GM10847 (cell line): ENCODE results near the gene PRDM1.

Source experiments
- POLR2A ChIP-seq: IDR thresholded peaks from 2 replicates; pipeline ENCODE4 v1.6.1; 2011; ENCODE audit not compliant: insufficient read length; ENCODE audit errors: extremely low read depth

PRDM1 gene

DNA sequence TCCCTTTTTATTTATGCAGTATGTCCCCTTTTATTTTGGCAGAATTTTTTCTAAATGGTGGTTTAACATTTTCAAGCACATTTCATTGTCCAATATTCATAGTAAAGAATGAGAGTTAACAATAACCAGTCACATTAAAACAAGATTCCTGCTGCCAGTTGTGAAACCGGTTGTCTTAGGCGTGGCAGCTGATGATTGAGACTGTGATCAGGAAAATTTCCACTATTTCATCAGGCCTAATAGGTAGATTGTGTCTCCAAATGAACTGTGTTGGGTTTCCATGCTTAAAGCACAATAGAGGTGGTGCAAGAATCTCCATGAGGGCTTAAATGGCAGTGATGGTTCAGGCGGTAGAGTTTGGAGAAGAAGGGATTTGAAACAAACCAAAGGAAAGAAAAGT lies 15.3 kb downstream of the PRDM1 start:
- no peak for TF ChIP-seq POLR2A

DNA sequence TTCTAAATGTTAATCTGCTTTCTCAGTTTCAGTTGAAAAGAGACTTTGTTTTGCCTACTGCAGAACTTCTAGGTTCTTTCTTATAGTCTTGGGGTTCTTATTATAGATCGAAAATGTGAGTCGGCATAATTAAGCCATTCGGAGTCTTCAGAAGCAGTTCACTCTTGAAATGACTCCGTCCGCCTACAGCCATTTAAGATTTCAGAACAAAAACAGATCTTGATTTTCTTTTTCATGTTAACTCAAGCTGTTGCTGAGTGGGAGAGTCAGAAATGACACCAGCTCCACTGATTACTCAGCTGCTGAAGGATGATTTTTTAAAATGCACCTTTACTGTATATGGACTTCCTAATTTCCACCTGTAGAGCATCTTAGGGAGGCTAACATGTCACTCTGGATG lies 15.9 kb downstream of the PRDM1 start:
- TF ChIP-seq POLR2A: no peak

DNA sequence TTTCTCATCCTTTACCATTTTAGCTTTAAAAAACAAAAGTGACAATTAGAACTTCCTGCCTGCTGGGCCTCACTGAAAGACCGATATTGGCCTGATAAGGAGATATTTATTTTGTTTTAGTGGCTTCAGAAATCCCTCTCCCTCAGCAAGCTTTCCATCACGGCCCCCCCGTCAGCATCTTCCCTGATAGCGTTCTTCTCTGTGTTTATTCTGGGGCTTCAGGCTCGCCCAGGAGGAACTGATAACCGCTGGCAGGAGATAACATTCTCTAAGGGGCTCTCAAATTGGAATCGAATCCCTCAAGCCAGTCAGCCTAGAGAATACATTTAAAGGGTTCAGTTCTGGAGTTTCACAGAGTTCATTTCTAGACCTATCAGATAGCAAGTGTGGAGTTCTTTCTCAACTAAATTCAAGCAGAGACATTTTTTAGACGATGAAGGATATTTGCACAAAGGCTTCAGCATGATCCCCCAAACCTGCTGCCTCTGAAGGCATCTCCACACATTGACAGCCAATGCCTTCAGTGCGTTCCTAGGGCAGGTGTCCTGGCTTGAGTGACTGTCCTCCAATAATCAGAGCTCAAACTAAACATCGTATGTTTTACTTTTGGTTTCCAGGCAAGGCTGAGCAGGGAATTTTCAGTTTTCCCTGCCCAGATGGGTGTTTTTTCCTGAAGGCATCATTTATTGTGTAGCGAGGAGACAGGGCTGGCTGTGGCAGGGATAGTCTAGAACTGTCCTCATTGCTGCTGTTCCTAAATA lies 17.0 kb downstream of the PRDM1 start:
- no peak for TF ChIP-seq POLR2A

DNA sequence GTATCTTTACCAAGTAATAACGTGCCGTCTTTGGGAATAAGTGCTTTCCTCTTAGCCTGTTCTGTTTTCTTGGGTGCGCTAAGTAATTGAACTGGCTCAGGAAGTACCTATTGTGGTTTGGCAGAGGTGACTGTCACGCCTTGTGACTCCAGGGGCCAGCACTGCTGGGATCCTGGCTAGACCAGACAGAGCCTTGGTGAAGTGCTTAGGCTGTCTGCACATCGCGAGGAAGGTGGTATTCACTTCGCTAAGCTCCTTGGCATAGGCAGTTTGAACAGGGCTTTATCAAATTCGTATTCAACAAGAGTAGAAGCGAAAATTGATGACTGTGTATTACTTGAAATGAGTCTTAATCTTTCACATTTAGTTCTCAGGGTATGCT lies 17.6 kb downstream of the PRDM1 start:
- TF ChIP-seq POLR2A: no peak

DNA sequence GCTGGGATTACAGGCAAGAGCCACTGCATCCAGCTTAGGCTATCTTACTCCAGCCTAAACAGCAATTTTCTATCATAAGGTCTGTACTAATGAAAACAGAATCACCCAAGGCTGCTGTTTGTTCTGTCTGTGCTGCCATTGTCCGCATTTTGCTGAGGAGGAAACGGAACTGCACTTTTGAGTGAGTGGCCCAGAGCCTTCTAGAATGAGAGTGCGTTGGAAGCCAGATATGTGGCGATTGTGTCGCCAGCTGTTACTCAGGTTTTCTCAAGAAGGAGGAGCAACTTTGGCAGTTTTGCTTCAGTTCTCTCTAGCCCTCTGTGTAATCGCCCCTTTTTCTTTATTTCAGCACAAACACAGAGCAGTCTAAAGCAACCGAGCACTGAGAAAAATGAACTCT lies 18.3 kb downstream of the PRDM1 start:
- no peak for TF ChIP-seq POLR2A

DNA sequence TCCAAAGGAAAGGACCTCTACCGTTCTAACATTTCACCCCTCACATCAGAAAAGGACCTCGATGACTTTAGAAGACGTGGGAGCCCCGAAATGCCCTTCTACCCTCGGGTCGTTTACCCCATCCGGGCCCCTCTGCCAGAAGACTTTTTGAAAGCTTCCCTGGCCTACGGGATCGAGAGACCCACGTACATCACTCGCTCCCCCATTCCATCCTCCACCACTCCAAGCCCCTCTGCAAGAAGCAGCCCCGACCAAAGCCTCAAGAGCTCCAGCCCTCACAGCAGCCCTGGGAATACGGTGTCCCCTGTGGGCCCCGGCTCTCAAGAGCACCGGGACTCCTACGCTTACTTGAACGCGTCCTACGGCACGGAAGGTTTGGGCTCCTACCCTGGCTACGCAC lies 18.8 kb downstream of the PRDM1 start:
- no peak for TF ChIP-seq POLR2A

DNA sequence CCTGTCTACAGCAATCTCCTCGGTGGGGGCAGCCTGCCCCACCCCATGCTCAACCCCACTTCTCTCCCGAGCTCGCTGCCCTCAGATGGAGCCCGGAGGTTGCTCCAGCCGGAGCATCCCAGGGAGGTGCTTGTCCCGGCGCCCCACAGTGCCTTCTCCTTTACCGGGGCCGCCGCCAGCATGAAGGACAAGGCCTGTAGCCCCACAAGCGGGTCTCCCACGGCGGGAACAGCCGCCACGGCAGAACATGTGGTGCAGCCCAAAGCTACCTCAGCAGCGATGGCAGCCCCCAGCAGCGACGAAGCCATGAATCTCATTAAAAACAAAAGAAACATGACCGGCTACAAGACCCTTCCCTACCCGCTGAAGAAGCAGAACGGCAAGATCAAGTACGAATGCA lies 19.4 kb downstream of the PRDM1 start:
- TF ChIP-seq POLR2A: no peak

DNA sequence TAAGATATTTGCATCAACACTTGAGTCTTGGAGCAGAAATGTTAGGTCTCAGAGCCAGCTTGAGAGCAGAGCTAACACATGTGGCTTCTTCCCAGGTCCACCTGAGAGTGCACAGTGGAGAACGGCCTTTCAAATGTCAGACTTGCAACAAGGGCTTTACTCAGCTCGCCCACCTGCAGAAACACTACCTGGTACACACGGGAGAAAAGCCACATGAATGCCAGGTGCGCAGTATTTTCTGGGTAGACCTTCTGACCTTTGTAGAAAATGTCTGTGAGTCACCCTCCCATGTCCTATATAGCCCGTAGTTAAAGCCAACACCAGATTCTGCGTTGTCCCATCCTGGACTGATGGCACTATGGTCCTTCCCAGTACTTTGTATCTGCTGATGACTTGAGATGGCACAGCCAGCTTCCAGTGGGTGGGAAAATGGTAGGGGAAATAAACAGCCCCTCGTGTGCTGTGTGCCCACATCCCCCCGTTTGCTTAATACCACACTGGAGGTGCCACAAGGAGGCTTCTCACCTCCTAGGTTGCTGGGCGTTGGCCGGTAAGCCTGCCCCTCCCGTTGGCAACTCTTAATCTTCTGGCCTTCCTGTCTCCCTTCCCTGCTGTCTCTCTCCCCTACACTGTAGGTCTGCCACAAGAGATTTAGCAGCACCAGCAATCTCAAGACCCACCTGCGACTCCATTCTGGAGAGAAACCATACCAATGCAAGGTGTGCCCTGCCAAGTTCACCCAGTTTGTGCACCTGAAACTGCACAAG lies 20.3 kb downstream of the PRDM1 start:
- TF ChIP-seq POLR2A: no peak

DNA sequence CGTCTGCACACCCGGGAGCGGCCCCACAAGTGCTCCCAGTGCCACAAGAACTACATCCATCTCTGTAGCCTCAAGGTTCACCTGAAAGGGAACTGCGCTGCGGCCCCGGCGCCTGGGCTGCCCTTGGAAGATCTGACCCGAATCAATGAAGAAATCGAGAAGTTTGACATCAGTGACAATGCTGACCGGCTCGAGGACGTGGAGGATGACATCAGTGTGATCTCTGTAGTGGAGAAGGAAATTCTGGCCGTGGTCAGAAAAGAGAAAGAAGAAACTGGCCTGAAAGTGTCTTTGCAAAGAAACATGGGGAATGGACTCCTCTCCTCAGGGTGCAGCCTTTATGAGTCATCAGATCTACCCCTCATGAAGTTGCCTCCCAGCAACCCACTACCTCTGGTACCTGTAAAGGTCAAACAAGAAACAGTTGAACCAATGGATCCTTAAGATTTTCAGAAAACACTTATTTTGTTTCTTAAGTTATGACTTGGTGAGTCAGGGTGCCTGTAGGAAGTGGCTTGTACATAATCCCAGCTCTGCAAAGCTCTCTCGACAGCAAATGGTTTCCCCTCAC lies 21.0 kb downstream of the PRDM1 start:
- TF ChIP-seq POLR2A: no peak

DNA sequence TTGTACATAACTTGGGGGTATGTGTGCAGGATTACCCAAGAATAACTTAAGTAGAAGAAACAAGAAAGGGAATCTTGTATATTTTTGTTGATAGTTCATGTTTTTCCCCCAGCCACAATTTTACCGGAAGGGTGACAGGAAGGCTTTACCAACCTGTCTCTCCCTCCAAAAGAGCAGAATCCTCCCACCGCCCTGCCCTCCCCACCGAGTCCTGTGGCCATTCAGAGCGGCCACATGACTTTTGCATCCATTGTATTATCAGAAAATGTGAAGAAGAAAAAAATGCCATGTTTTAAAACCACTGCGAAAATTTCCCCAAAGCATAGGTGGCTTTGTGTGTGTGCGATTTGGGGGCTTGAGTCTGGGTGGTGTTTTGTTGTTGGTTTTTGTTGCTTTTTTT lies 22.0 kb downstream of the PRDM1 start:
- TF ChIP-seq POLR2A: no peak

DNA sequence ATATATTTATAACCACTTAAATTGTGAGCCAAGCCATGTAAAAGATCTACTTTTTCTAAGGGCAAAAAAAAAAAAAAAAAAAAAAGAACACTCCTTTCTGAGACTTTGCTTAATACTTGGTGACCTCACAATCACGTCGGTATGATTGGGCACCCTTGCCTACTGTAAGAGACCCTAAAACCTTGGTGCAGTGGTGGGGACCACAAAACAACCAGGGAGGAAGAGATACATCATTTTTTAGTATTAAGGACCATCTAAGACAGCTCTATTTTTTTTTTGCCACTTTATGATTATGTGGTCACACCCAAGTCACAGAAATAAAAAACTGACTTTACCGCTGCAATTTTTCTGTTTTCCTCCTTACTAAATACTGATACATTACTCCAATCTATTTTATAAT lies 22.9 kb downstream of the PRDM1 start:
- no peak for TF ChIP-seq POLR2A

DNA sequence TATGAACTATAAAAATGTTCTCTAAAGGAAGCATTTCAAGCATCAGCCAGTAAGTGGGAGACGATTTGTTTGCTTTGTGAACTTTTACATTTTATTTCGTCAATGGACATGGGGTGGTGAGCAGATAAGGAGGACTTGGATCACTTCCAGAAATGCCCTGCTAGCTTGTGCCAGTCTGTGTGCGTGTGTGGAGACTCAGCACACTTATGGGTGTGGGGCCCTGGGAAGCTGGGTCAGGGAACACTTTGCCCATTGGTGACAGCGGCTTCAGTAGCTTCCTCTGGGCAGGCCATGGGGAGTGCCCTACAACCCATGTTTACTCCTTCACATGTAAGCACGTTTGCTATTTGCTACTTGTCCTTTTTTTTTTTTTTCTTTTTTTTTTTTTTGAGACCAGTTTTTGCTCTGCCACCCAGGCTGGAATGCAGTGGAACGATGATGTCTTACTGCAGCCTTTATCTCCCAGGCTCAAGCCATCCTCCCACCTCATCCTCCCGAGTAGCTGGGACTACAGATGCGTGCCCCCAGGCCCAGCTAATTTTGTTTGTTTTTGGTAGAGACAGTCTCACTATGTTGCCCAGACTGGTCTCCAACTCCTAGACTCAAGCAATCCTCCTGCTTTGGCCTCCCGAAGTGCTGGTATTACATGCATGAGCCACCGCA lies 24.2 kb downstream of the PRDM1 start:
- TF ChIP-seq POLR2A: no peak

DNA sequence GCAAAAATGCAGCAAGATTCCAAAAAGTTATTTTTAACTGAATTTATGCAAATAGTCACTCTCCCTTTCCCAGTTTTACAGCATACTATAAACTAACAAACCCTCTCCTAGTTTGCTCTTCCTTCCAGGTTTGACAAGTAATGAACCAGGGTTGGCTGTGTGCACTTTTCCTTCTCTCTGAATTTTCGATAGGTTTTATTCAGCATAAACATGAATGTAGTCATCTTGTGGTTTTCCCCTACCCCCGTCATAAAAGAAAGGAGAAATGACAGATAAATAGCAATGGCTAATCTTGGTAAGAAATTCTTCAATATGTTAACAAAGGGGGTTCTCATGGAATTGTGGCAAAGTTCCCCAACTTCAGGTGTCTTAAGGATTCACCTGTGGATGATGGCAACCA lies 26.3 kb downstream of the PRDM1 start:
- no peak for TF ChIP-seq POLR2A

DNA sequence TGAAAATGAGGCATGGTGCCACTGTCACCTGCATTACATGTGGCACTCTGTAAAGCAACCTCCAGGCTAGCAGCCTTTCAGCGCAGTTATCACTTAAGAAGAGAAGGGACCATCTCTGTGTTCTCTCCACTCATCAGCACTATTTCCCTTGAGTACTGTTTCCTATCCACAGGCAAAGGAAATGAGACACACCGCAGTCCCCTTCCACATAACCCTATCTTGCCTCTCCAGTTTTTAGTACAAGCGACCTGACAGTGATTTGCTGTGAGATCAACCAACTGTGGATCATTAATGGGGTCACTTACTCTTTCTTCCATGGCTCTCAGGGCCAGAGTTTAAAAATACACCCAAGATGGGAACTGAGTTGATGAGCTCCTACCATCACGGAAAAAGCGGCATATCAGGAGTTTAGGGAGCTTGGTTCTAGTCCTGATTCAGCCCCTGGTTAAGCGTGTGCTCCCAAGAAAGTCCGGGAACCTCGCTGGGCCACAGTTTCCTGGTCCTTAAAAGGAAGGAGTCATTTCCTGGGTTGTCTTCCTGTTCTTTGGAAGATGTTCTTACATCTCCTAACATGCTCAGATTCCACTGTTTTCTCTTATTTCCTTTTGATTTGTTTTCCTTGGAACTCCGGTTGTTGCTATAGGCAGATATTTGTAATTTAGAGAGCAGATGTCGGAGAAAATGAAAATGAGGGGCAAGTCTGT lies 27.3 kb downstream of the PRDM1 start:
- TF ChIP-seq POLR2A: no peak

DNA sequence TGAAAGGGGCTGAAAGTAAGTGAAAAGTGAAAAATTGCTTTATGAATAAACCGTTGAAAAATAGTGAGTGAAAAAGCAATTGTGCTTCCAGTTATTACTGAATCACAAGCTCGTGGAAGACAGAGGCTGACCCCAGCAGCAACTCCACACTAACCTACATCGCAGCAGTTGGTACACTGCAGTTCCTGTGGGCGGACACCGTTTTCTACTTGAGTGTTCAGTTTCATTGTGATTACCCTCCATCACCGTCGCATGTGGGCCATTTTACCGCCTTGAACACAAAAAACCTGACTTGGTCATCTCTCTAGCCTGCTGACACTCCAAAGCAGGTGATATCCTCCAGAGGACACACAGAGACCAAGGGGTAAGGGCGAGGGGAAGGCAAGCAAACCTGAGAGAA lies 28.4 kb downstream of the PRDM1 start:
- no peak for TF ChIP-seq POLR2A

DNA sequence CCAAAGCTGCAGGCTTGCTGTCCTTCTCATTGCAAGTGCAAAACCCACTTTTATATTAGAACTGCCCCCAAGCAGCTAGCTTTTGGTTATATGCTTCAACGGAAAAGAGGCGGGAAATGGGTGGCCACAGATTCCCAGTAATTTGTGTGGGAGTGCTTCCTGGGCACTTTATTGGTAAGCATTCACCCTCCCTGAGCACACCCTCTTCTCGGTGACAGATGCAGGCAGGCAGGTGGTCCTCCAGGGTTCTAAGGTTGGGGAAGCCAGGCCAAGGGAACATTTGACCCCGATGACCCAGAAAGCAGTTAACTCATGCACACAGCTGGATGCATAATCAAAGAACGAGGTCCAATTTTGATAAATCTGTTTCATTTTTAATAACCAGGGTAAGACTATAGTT lies 29.1 kb downstream of the PRDM1 start:
- no peak for TF ChIP-seq POLR2A
